ENCODE results near the gene AMY2B.
"Not testable (repeated sequence)": the region's sequence is repeated elsewhere in the genome, so short reads cannot be mapped to it uniquely, and the experiment has no call there.

AMY2B gene

DNA sequence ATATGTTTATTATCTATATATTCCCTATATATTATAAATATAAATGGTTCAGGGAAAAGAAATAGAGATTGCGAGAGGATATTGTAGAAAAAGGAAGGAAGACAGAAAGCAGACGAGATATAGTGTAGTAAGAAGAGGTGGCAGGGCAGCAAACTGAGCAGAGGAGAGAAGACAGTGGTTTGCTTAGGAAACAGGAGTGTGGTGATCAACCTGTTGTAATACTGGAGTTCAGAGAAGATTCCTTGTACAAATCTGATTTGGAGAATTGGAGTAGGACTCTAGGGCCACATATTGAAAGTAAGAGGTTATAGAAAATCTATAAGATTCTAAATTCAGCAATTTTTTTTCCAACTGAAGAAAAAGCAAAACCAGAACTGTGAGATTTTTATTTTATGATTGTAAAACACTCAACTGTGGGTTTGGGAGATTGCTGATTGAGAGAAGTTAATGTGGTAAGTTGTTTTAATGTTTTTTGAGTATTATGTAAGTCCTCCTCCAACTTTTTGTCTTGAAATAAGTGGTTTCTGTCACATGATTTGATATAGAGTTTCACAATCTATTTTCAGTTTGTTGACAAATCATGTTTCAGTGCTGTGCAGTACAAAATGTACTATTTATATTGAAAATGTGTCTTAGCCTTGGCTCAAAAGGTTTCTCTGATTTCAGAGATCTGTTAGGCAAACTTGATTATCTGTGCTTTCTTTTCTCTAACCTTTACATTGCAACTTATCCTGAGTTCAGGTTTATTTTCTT lies 9.6 kb upstream of the AMY2B start:
- TF ChIP-seq, protein P1, sequence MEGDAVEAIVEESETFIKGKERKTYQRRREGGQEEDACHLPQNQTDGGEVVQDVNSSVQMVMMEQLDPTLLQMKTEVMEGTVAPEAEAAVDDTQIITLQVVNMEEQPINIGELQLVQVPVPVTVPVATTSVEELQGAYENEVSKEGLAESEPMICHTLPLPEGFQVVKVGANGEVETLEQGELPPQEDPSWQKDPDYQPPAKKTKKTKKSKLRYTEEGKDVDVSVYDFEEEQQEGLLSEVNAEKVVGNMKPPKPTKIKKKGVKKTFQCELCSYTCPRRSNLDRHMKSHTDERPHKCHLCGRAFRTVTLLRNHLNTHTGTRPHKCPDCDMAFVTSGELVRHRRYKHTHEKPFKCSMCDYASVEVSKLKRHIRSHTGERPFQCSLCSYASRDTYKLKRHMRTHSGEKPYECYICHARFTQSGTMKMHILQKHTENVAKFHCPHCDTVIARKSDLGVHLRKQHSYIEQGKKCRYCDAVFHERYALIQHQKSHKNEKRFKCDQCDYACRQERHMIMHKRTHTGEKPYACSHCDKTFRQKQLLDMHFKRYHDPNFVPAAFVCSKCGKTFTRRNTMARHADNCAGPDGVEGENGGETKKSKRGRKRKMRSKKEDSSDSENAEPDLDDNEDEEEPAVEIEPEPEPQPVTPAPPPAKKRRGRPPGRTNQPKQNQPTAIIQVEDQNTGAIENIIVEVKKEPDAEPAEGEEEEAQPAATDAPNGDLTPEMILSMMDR (IDR thresholded peaks at IDR 0.05; ENCODE audit: insufficient read depth, low read length, poor library complexity, severe bottlenecking) = no peak
- Histone ChIP-seq H3K36me3 (ENCODE audit: control insufficient read depth, insufficient read depth, low read length) (no peaks in the 10 kb centered on the region), H3K27me3 (replicated peaks; ENCODE audit: control insufficient read depth, insufficient read depth, low read length) (no peaks in the 10 kb centered on the region), H3K4me3 (replicated peaks; ENCODE audit: low read depth, low read length) (no peak overlapping the region)
- peak; percentile 17 for DNase-seq (ENCODE audit: extremely low read depth, insufficient read length)

DNA sequence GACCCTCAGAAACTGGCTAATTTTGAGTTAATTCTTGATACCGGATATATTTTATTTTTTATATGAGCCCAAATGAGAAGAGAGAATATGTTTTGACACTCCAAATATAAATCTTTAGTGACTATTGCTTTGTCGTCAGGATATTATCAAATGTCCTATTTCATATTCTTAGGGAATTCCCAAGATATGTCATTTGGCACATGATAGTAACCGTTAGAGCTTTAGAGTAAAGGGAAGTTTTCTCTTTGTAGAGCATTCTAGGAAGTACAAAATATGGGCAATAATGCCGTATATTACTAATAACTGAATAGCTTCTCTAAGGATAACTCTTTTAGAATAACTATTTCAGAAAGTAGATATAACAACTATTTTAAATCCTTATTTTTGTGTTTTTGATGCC lies 8.3 kb upstream of the AMY2B start:
- H3K4me3 ChIP-seq (replicated peaks; ENCODE audit: low read depth, low read length) = no peak overlapping the region
- DNase-seq (ENCODE audit: extremely low read depth, insufficient read length) = no peak
- TF ChIP-seq, protein P1 (IDR thresholded peaks at IDR 0.05; ENCODE audit: insufficient read depth, low read length, poor library complexity, severe bottlenecking) = no peak
- H3K36me3 ChIP-seq (ENCODE audit: control insufficient read depth, insufficient read depth, low read length) = no peaks in the 10 kb centered on the region
- no peaks in the 10 kb centered on the region for H3K27me3 ChIP-seq (replicated peaks; ENCODE audit: control insufficient read depth, insufficient read depth, low read length)

DNA sequence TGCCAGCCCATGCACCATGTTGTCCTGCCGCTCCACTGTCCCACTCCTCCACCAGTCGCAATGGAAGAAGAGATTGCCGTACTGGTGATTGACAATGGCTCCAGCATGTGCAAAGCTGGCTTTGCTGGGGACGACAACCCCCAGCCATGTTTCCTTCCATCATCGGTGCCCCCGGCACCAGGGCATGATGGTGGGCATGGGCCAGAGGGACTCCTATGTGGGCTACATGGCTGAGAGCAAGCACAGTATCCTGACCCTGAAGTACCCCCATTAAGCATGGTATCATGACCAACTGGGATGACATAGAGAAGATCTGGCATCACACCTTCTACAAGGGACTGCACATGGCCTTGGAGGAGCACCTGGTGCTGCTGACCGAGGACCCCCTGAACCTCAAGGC lies 1.9 kb upstream of the AMY2B start:
- no peak overlapping the region for H3K4me3 ChIP-seq (replicated peaks; ENCODE audit: low read depth, low read length)
- TF ChIP-seq, protein P1 (IDR thresholded peaks at IDR 0.05; ENCODE audit: insufficient read depth, low read length, poor library complexity, severe bottlenecking) = no peak
- no peaks in the 10 kb centered on the region for H3K27me3 ChIP-seq (replicated peaks; ENCODE audit: control insufficient read depth, insufficient read depth, low read length)

DNA sequence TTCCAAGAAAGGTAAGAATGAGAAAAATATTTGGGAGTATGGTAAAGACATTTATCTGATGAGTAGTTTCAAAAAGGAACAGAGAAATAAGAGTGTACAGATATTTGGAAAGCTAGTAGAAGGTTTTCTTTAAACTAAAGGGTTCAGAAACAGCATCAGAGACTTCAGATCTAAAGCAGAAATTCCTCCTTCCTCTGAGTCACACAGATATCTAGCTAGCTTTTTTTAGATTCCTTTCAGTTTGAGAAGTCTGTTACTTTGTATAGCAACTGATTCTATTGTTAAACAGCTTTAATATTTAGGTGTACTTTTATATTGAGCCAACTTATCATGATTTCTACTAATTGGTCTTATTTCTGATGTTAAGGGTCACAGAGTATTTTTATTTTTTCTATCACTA lies 4.7 kb downstream of the AMY2B start:
- TF ChIP-seq, protein P1 (IDR thresholded peaks at IDR 0.05; ENCODE audit: insufficient read depth, low read length, poor library complexity, severe bottlenecking) = no peak
- Histone ChIP-seq H3K27me3 (replicated peaks; ENCODE audit: control insufficient read depth, insufficient read depth, low read length) (no peaks in the 10 kb centered on the region), H3K36me3 (ENCODE audit: control insufficient read depth, insufficient read depth, low read length) (no peaks in the 10 kb centered on the region), H3K4me3 (replicated peaks; ENCODE audit: low read depth, low read length) (no peak overlapping the region)
- no peak for DNase-seq (ENCODE audit: extremely low read depth, insufficient read length)

More for the DNA sequence above, 1.9 kb upstream of the AMY2B start:
- DNase-seq (ENCODE audit: extremely low read depth, insufficient read length) = no peak
- no peaks in the 10 kb centered on the region; the same call in 1 of the 2 replicates for H3K36me3 ChIP-seq (ENCODE audit: control insufficient read depth, insufficient read depth, low read length)

DNA sequence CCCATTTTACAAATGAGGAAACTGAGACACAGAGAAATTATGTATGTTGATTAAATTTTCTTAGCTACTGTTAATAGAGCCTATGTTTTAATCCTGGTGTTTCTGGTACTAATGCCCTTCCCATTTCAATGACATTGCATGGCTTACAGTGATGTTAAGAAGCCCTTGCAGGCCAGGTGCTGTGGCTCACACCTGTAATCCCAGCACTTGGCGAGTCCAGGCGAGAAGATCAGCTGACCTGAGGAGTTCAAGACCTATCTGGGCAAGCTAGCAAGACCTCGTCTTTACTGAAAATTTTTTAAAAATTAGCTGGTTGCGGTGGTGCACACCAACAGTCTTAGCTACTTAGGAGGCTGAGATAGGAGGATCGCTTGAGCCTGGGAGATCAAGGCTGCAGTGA lies 5.4 kb downstream of the AMY2B start:
- H3K27me3 ChIP-seq (replicated peaks; ENCODE audit: control insufficient read depth, insufficient read depth, low read length) = not testable (repeated sequence)

DNA sequence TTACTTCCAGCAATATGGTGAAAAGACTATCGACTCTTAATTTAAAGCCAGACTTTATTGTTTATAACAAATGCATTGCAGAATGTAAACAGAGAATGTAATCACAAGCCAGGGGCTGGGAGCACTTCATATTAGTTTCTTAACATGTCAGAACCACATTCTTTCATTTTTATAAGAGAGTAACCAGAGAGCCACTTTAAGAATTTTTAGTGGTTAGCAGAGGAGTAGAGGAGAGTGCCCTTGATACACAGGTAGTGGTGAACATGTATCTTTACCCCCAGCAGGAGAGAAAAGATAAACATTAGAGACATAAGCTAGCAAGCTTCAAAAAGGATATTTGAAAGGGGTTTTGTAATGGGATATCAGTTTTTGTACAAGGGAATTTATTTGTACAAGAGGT lies 11.1 kb downstream of the AMY2B start:
- TF ChIP-seq, protein P1 (IDR thresholded peaks at IDR 0.05; ENCODE audit: insufficient read depth, low read length, poor library complexity, severe bottlenecking) = no peak
- DNase-seq (ENCODE audit: extremely low read depth, insufficient read length) = no peak
- H3K27me3 ChIP-seq (replicated peaks; ENCODE audit: control insufficient read depth, insufficient read depth, low read length) = no peaks in the 10 kb centered on the region
- H3K4me3 ChIP-seq (replicated peaks; ENCODE audit: low read depth, low read length) = no peak overlapping the region
- no peaks in the 10 kb centered on the region for H3K36me3 ChIP-seq (ENCODE audit: control insufficient read depth, insufficient read depth, low read length)

More for the DNA sequence above, 5.4 kb downstream of the AMY2B start:
- not testable (repeated sequence) for H3K4me3 ChIP-seq (replicated peaks; ENCODE audit: low read depth, low read length); DNase-seq (ENCODE audit: extremely low read depth, insufficient read length); H3K36me3 ChIP-seq (ENCODE audit: control insufficient read depth, insufficient read depth, low read length)

Data from GM06990 (cell line).